ENCODE results near the gene DCLK1.
"Not testable (repeated sequence)": the region's sequence is repeated elsewhere in the genome, so short reads cannot be mapped to it uniquely, and the experiment has no call there.

Gene DCLK1

DNA sequence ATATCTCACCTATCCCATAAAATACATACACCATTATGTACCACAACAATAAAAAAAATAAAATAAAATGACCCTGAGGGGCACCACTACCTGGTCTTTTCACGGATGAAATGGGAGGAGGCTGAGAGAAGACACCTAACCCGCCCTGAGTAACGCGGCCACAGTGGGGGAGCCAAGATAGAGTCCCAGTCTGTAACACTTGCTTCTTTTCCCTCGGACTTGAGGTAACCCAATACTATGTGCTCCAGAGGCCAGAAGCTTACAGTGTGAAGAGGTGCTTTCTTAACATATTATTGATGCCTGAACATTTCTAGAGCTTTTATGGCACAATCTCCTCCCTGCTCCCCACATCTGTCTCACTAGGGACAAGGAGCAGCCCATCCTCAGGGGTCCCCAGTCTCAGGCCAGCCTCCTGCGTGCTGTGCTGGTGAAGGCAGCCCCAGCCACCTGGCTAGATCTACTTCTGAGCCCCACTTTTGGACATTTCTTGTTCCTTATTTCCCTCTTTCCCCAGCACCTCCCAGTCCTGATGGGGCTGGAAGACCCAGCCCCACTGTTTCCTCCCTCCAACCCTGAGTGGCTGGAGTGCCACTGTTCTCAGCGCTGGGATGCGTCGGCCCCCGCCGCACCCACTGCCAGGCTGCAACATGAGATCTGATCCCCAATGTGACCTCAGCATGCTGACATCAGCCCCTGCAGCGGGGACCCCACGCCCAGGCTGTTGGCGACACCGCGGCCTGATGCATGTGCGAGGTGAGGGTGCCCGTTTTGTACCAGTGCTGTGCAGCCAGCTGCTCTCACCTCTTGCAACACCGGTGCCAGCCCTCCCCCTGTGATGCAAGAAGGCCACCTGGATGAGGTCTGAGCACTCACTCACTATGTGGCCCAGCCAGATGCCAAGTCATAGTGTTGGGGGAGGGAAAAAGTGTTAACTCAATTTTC lies 143.3 kb downstream of the DCLK1 start:
- DNase-seq (ENCODE audit: low read depth in 1 of 2, low spot score in 1 of 2): no peak

DNA sequence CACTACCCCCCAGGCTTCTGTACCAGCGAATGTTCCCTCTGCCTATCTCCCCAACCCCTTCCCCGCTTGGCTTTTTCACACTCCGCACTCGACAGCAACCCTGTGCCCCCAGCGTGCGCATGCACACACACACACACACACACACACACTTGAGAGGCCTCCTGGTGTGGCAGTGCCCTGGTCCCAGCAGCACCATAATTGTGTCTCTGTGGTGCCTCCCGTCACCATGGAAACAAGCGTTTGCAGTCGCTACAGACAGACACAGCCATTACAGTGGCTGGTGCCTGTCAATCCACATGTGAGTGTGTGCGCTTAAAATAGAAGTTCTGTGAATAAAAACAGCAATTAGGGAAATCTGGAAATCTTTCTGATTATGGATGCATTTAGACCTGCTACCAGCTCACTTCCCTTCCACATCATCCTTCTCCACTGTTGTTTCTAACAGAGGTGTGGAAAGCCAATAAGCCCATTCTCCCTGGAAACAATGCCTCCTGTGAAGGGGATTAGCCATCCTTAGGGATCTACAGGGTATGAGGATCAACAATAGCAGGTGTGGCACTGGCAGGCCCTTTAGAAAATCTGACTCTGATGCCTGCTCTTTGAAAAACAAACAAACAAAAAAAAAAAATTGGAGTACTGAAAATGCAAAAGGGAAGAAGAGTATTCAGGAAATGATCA lies 146.3 kb downstream of the DCLK1 start:
- no peak for DNase-seq (ENCODE audit: low read depth in 1 of 2, low spot score in 1 of 2)

DNA sequence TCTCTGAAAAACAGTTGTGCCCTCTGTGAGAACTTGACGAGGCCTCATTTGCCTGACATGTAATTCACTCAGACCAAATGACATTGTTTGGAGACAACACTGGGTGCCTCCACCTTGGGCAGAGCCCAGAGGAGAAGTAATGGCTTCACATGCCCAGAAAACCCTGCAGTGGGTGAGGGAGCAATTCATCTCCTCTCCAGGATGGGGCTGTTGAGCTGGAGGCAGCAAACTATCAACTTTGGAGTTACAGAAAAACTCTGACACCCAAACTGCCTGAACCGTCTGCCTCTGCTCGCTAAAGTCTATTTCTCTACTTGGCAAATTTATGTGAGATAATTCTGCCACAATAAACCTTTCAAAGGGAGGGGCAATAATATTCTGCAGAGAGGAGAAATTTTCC lies 146.9 kb downstream of the DCLK1 start:
- no peak for DNase-seq (ENCODE audit: low read depth in 1 of 2, low spot score in 1 of 2)

DNA sequence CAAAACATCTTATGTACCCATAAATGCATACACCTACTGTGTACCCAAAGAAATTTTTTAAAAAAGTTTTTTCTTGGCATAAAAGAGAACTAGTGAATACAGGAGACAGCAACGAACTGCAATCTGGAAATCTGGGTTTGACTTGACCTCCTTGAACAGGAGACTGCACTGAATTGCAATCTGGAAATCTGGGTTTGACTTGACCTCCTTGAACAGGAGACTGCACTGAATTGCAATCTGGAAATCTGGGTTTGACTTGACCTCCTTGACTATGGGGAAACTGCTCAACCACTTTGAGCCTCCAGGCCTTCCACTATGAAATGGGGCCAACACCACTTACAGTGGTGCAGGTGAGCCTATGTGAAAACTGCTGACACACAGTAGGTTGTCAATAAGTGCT lies 147.5 kb downstream of the DCLK1 start:
- not testable (repeated sequence) for DNase-seq (ENCODE audit: low read depth in 1 of 2, low spot score in 1 of 2)

DNA sequence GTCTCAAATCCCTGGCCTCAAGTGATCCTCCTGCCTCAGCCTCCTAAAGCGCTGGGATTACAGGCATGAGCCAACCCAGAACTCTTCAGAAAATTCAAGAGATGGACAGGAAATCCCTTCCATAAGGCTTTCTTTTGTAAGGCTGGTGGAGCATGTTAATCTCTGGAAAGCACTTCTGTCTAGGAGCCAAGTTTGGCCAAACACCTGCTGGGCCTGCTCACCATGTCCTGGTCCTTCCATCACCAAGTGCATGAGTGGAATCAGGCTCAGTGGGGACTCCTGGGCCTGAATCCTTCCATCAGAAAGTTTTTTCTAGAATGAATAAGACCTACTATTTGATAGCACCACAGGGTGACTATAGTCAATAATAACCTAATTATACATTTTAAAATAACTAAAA lies 148.0 kb downstream of the DCLK1 start:
- no peak for DNase-seq (ENCODE audit: low read depth in 1 of 2, low spot score in 1 of 2)

DNA sequence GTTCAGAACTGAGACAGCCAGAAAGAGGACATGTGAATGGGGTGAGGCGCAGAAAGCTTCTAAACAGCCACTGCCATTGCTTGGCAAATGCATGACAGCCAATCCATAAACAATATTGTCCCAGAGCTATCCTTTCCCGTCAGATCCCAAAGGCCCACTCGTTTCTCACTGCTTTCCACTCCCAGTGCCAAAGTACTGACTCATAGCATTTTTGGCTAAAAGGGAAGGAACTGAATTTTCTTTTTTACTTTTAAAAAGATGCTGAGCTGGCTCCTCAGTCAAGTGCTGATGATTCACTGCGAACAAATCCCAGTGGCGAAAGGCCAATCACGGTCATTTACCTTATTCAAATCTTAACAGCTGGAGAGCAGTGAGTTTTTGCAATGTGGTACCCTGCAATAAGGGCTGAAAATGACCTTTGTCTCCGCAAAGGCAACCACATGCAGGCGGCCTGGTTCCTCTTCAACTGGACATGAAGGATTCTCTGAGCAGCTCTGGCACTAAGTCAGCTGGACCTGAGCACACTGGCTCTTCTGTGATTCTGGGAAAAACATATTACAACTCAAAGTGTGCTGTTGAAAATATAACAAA lies 151.7 kb downstream of the DCLK1 start:
- no peak for DNase-seq (ENCODE audit: low read depth in 1 of 2, low spot score in 1 of 2)

DNA sequence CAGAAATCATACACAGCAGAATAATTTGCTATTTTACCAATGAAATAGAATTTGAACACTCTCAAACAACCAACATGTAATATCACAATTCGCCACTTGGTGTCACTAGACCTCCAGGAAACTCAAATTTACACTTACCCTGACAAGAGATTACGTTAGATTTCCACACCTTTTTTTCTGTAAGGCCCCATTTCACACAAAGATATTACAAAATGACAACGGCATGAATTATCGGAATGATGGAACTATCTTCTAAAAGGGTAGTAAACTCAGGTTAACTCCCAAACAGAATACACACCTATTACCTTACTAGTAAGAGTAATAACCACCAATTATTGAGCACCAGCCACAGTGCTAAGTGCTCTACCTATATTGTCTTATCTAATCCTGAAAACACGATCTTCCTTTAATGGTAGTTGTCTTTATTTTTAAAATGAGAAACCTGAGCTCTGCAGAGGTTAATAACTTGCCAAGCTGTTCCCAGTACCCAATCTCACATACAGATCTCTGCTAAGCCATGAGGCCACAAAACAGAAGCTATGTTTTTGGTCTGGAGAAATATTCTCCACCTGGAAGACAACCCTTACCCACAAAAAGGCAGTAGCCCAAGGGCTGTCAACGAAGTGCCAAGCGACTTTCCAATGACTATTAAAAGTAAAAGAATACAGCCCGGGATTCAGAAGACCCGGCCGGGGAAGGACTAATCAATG lies 152.4 kb downstream of the DCLK1 start:
- DNase-seq (ENCODE audit: low read depth in 1 of 2, low spot score in 1 of 2): peak in 1 of 2 donors; percentile 6

DNA sequence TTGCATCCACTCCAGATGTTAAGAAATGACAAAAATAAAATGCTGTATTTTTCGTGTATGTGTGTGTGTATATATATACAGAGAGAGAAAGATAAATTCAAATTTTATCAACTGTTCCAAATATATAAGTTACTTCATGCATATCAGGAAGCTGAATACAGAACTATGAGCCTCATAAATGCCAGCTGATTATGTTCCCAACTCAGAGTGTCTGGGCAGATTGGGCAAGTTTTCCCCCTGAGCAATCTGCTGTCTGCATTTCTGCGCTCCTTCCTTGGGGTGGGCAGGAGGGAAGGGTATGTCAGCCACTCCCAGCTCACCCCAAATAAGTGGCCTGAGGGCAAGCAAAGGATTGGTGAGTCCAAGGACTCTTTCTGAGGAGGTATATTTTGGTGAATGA lies 154.1 kb downstream of the DCLK1 start:
- no peak for DNase-seq (ENCODE audit: low read depth in 1 of 2, low spot score in 1 of 2)

DNA sequence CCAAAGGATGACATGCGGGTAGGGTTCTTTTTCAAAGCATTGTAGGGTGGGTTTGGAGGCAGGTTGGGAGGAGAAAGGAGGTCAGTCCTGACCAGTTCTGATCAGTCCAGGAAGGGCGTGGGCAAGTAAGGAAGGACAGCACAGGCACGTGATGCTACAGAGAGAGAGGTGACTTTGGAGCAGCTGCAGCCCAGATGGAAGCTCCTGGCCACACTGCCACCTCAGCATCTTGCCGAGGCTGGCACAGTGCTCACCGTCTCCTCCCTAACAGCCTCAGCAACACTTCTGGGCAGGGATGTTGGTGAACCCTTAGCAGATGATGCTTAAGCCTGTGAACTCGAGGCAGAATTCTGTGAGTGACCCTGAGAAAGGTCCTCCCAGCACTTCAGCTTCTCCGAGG lies 155.1 kb downstream of the DCLK1 start:
- no peak for DNase-seq (ENCODE audit: low read depth in 1 of 2, low spot score in 1 of 2)

DNA sequence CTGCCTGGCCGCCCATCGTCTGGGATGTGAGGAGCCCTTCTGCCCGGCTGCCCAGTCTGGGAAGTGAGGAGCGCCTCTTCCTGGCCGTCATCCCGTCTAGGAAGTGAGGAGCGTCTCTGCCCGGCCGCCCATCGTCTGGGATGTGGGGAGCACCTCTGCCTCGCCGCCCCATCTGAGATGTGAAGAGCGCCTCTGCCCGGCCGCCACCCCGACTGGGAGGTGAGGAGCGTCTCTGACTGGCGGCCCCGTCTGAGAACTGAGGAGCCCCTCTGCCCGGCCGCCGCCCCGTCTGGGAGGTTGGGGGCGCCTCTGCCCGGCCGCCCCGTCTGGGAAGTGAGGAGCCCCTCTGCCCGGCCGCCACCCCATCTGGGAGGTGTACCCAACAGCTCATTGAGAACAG lies 164.2 kb downstream of the DCLK1 start:
- DNase-seq (ENCODE audit: low read depth in 1 of 2, low spot score in 1 of 2): not testable (repeated sequence)

DNA sequence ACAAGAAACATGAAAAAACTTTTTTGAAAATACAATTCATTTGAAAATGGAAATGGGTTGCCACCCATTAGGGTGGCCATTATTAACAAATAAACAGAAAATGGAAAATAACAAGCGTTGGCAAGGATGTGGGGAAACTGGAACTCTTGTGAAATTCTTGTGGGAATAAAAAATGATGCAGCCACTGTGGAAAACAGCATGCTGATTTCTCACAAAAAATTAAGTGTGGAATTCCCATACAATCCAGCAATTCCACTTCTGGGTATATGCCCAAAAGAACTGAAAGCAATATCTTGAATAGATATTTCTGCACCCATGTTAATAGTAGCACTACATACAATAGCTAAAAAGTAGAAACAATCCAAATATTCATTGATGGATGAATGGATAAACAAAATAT lies 165.2 kb downstream of the DCLK1 start:
- no peak for DNase-seq (ENCODE audit: low read depth in 1 of 2, low spot score in 1 of 2)

DNA sequence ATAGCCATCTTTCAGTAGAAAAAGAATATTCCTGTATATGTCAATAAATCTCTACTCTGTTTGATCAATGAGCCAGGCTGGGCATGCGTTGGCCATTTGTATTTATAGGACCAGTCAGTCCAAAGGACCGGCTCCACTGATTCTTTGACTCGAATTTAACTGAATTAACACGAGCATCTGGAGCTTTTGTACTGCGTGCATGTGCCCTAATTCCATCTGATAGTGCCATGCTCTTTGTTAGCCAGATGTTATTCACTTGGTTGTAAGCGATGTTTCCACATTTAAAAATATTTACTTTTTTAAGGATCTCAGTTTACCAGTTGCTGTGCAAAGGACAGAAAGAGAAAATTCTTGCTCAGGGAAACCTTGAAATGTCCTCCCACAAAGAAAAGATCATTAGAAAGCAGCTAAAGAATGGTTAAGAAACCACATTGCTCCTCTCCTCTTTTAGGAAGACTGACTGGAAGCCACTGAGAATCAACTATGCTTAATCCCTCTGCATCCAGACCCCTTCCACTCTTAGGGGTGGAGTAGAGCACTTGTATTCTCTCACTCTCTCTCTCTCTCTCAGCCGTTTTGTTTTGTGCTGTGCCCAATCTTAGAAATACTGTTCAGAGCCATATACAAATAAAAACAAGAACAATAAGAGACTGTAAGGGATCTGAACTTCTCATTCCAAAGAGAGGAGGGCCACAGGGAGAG lies 165.8 kb downstream of the DCLK1 start:
- no peak for DNase-seq (ENCODE audit: low read depth in 1 of 2, low spot score in 1 of 2)

DNA sequence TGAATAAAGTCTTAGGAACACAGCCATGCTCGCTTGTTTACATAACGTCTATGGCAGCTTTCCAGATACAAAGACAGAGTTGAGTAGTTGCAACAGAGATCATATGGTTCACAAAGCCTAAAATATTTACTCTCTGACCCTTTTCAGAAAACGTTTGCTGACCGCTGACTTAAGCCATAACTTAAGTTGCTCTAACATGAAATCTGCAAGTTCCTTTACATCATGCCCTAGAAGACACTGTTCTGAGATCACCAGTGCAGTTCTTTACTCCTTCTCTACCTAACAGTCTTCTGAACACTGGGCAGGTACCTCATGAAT lies 166.4 kb downstream of the DCLK1 start:
- no peak for DNase-seq (ENCODE audit: low read depth in 1 of 2, low spot score in 1 of 2)

DNA sequence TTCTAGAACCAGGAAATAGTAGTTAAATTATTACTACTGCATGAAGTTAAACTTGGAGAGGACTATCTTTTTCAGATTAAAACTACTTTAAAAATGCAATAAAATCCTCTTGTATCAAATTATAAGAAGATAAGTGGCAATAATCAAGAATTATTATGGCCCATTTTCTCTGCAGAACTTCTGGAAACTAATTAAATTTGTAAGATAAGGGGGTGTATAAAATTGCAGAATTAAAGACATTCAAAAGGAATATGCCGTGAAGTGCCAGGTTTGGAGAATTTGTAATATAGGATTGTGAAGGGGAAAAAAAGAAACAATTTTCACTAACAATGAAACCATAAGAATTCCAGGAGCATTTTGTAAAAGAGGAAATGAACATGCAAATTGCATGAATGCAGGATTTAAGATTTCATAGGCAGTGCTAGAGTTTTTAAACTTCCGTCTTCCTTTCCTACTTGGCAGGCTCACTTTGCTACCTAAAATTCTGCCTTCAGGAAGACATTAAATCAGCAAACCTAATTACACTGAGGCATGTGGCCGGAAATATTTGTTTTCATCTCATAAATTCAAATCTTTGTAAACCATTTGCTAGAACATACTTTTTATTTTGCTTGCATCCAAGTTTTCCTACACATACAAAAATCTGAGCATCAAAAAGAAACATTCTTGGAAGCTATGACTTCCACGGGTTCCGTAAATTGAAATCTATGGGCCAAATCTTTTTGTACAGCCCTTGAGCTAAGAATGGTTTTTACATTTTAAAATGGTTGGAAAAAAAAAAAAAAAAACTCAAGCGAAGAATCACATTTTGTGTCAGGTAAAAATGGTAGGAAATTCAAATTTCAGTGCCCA lies 166.9 kb downstream of the DCLK1 start:
- DNase-seq (ENCODE audit: low read depth in 1 of 2, low spot score in 1 of 2): no peak

DNA sequence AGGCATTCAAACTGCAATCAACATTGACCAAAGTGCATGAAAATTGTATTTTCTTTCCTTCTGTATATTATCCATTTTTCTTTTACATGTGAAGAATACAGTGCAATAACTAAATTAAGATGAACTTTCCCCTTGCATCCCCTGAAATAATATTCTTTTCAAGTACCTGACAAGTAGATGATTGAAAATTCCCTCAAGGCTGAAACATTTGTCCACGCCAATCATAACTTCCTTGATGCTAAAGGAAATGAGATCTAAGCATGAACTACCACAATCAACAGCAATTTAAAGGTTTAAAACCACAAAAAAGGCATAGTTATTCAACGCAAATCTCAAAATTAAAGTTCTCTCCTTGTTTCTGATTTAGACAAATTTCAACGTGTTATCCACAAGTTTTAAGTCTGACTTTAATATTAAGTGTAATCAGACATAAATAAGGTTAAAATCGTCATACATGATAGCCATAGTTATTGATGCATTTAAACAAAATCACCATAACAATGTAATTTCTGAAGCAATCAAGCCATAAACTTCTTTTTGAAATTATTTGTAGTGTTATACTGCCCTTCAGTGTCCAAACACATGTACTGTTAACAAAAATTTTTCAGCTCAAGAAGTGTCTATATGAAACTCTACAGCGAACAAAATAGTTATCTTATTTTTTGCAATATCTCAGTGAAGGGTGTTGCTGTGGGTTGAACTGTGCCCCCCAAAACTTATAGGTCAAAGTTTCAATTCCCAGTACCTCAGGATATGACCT lies 169.5 kb downstream of the DCLK1 start:
- no peak for DNase-seq (ENCODE audit: low read depth in 1 of 2, low spot score in 1 of 2)

DNA sequence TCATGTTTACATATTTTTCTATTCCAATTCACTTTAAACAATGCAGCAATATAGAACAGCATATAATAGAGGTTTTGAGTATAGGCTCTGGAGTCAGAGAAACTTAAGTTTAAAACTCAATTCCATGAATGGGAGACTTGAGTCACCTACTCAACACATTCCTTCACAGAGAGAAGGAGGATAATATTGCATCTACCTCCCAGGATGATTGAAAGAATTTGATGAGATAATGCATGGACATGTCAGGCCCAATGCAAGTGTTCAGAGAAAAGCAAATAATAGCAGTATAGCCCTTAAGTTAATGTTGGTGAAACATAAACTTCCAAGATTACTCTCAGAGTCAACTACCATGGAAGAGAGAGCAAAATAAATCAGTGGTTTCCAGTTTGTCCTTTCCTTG lies 170.2 kb downstream of the DCLK1 start:
- DNase-seq (ENCODE audit: low read depth in 1 of 2, low spot score in 1 of 2): no peak

DNA sequence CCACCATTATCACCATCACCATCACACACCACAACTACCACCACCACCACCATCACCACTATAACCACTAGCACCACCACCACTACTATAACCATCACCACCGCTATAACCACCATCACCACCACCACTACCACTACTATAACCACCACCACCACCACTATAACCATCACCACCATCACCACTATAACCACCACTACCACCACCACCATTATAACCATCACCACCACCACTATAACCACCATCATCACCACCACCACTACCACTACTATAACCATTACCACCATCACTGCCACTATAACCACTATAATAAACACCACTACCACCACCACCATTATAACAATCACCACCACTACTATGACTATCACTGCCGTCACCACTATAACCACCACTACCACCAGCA lies 173.2 kb downstream of the DCLK1 start:
- DNase-seq (ENCODE audit: low read depth in 1 of 2, low spot score in 1 of 2): no peak

DNA sequence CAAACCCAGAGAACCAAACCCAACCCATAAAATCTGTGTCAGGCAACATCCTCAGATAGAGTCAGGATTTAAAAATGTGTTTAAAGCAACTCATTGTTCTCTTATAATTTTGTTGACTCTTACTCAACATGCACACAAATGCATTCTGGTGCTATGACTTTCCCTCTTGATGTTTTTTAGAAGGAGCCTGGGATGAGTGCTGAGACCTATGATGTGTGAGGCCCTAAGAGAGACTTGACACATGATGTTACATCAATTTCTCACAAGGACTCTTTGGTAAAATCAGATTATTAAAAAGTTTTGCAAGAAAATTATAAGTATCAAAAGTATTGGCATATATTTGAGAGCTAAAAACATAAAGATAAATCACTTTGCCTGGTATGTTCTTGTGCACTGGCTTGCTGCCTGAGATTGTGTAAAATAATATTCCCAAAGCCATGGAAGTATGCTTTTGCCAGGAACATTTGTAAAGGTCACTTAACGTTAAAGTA lies 173.9 kb downstream of the DCLK1 start:
- no peak for DNase-seq (ENCODE audit: low read depth in 1 of 2, low spot score in 1 of 2)

DNA sequence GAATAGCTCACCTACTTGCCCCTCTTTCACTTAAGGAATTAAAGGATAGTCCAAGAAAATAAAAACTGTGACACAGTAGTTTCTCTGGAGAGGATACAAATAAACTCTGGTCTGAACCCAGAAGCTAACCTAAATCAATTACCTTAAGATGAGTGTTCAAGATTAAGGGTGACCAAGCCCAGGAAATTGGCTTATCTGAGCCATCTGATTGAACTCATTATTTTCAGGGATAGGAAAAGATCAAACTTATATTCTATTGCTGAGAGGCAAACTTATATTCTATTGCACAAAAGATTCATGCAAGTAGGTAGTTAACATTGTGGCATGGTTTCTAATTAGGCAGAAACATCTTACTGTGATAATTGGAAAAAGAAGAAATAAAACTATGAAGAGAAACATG lies 175.1 kb downstream of the DCLK1 start:
- no peak for DNase-seq (ENCODE audit: low read depth in 1 of 2, low spot score in 1 of 2)
